ENCODE data around the gene LPP. TPM values are rescaled to one million over a fixed set of nuclear protein-coding genes. Genes with fewer than 3 reads are reported as not detected.

Gene LPP
- total RNA-seq, 1 donor: 92.1 TPM

GRCh38 chr3:188729422-188729821 lies 575.5 kb downstream of the LPP start:
- DNase-seq (ENCODE audit: low read depth): no peak
- no peak for TF ChIP-seq CTCF (IDR thresholded peaks at IDR 0.05; ENCODE audit: insufficient read depth, low read length)
- H3K4me3 ChIP-seq (ENCODE audit: low read depth, low read length): no peak overlapping the region

DNA sequence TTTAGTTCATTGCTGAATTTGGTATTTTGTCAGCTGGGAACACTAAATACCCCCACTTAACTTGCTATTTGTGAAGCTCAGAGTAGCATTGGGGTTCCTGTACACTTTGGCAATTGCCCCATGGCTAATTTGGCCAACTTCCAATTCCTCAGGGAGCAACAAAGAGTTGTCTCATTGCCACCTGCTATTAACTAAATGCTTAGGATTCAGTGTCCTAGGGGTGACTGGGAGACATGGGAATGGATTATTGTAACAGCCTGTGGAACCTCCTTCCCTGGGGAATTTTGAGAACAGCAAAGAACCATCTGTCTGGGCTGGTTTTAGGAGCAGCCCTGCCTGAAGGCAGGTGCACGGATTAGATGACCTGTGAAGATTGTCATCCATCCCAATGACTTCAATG lies 580.4 kb downstream of the LPP start:
- DNase-seq (ENCODE audit: low read depth): no peak
- no peak for TF ChIP-seq CTCF (IDR thresholded peaks at IDR 0.05; ENCODE audit: insufficient read depth, low read length)
- no peak overlapping the region for H3K4me3 ChIP-seq (ENCODE audit: low read depth, low read length)

GRCh38 chr3:188739511-188739910 lies 585.6 kb downstream of the LPP start:
- no peak for DNase-seq (ENCODE audit: low read depth)
- H3K4me3 ChIP-seq (ENCODE audit: low read depth, low read length): no peak overlapping the region
- TF ChIP-seq CTCF (IDR thresholded peaks at IDR 0.05; ENCODE audit: insufficient read depth, low read length): no peak

- TF ChIP-seq CTCF (IDR thresholded peaks at IDR 0.05; ENCODE audit: insufficient read depth, low read length): no peak
- no peak for DNase-seq (ENCODE audit: low read depth)
- no peak overlapping the region for H3K4me3 ChIP-seq (ENCODE audit: low read depth, low read length)
These were observed 586.1 kb downstream of the LPP start for GRCh38 chr3:188740010-188740409.

DNA sequence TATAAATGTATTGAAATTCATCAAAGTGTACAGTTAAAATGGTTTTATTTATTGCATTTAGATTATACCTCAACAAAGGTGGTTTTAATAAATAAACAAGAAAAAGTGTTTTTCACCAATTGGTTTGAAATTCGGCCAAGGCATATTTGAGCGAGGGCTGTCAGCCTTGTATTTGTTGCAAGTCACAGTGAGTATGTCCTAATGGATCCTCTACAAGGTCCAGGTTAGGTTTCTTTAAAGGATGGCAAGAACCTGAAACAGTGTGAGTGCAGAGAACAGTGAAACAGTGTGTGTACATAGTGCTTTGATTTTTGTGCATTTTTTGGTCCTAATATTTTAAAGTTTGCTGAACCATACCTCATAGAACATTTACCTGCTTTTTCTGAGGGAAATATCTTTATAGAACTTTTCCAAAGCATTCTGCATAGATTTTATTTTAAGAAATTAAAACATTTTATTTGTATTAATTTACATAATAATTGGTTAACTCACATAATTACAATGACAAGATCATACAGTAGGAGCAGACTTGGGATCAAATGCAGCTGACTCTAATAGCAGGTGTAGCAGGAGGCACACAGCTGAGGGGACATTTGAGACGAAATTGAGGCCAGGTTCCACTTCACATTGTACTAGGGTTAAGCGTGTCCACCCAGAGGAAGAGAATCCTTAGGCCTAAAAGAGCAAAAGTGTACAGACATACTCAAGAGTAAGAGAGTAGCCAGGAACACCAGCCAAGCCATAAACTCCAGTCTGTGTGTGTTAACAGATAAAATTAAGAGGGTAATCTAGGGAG lies 589.0 kb downstream of the LPP start:
- no peak overlapping the region for H3K4me3 ChIP-seq (ENCODE audit: low read depth, low read length)
- TF ChIP-seq CTCF (IDR thresholded peaks at IDR 0.05; ENCODE audit: insufficient read depth, low read length): no peak
- no peak for DNase-seq (ENCODE audit: low read depth)

- TF ChIP-seq CTCF (IDR thresholded peaks at IDR 0.05; ENCODE audit: insufficient read depth, low read length): no peak
- no peak overlapping the region for H3K4me3 ChIP-seq (ENCODE audit: low read depth, low read length)
These were observed 590.2 kb downstream of the LPP start for GRCh38 chr3:188744166-188744565.

DNA sequence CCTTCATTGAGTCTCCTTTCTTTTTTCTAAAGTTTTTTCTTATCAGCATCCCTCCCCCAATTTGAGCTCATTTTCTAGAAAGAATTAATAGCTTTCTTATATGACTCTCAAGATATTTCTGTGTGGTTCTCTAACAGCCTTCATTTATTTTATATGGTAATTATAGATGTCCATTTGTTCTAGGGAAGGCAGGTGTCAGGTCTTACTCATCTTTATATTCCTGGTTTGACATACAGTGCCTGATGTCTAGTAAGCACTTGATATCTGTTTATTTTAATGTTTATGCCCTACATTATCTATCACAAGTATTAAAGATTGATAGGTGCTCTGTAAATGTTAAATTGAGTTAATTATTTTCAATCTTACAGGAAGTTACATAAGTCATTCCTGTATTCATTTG lies 591.1 kb downstream of the LPP start:
- no peak for TF ChIP-seq CTCF (IDR thresholded peaks at IDR 0.05; ENCODE audit: insufficient read depth, low read length)
- no peak overlapping the region for H3K4me3 ChIP-seq (ENCODE audit: low read depth, low read length)
- no peak for DNase-seq (ENCODE audit: low read depth)

More at GRCh38 chr3:188744166-188744565, 590.2 kb downstream of the LPP start:
- DNase-seq (ENCODE audit: low read depth): no peak

Data from fibroblast of the aortic adventitia (primary cell).